A549 (cell line): ENCODE results near the gene DTHD1. TPM values are rescaled to one million over a fixed set of nuclear protein-coding genes. Genes with fewer than 3 reads are reported as not detected.

Experiments
- ATAC-seq, 2 experiments: fragments of 200-7000 bp in 1 of 2; fragments of >200 bp in 1 of 2; cut with Nextera tagmentation in 1 of 2; cut with Tn5 transposase in 1 of 2; 3 replicates each; pipeline versions ENCODE4 v1.8.0 to v1.9.1; 2018 to 2020; ENCODE audit warnings: mild to moderate bottlenecking in 1 of 2, moderate library complexity in 1 of 2
- CTCF ChIA-PET: fragments of 300-600 bp; sonication (Branson Sonifier 250); formaldehyde crosslinking; extraction: SDS; loops from one replicate; lab custom pipeline; 2021; ENCODE audit warnings: antibody characterized with exemption, inconsistent platforms; lab: Yijun Ruan, JAX
- POLR2A ChIA-PET: fragments of 350-600 bp; formaldehyde crosslinking; extraction: SDS; loops from one replicate; lab custom pipeline; 2021; ENCODE audit warnings: antibody characterized with exemption, inconsistent platforms; lab: Yijun Ruan, JAX
- DNase-seq, 2 experiments: peaks; one replicate each; pipeline versions ENCODE4 v3.0.0 to v3.0.0-alpha.2; 2011 to 2016; ENCODE audit warnings: low read depth in 1 of 2, low spot score in 1 of 2
- FAIRE-seq: peaks from 2 replicates; lab custom pipeline; 2011; peaks lifted over from hg19 to GRCh38; lab: Jason Lieb, UNC
- H3K27ac ChIP-seq, 2 experiments: fragments of >200 bp; sonication (Bioruptor Twin); formaldehyde crosslinking; 3 replicates each; pipeline ENCODE4 v1.5.1; 2016 to 2017
- H3K4me1 ChIP-seq: fragments of >200 bp; sonication (Bioruptor Twin); formaldehyde crosslinking; 3 replicates; pipeline ENCODE4 v1.6.1; 2016
- H3K4me2 ChIP-seq: fragments of >200 bp; sonication (Bioruptor Twin); formaldehyde crosslinking; 3 replicates; pipeline ENCODE4 v1.6.1; 2016
- H3K4me3 ChIP-seq: fragments of >200 bp; sonication (Bioruptor Twin); formaldehyde crosslinking; 3 replicates; pipeline ENCODE4 v1.5.1; 2016
- H3K9me3 ChIP-seq: fragments of >200 bp; sonication (Bioruptor Twin); formaldehyde crosslinking; 3 replicates; pipeline ENCODE4 v1.6.1; 2016
- BCL3 ChIP-seq: fragments of >200 bp; sonication (Bioruptor Twin); formaldehyde crosslinking; IDR thresholded peaks from 3 replicates; pipeline ENCODE4 v1.6.1; 2016
- CBX2 ChIP-seq: fragments of 200-600 bp; sonication (generic); IDR thresholded peaks from 2 replicates; pipeline ENCODE4 v1.6.1; 2016; ENCODE audit warnings: low read depth, mild to moderate bottlenecking, borderline replicate concordance
- CEBPB ChIP-seq, 2 experiments: fragments of >200 bp in 1 of 2; sonication (Bioruptor Twin) in 1 of 2; formaldehyde crosslinking in 1 of 2; IDR thresholded peaks; 2 replicates each; pipeline ENCODE4 v1.6.1; 2012 to 2016
- CHD2 ChIP-seq: fragments of 150-350 bp; IDR thresholded peaks from 2 replicates; pipeline ENCODE4 v1.6.1; 2014; ENCODE audit warnings: low read length; ENCODE audit not compliant: partially characterized antibody
- E2F6 ChIP-seq: IDR thresholded peaks from 2 replicates; pipeline ENCODE4 v1.6.1; 2012; ENCODE audit warnings: low read depth, borderline replicate concordance
- ELK1 ChIP-seq: fragments of 150-350 bp; IDR thresholded peaks from 2 replicates; pipeline ENCODE4 v1.6.1; 2014; ENCODE audit warnings: low read depth, mild to moderate bottlenecking, low read length
- EP300 ChIP-seq, 2 experiments: fragments of >200 bp; sonication (Bioruptor Twin); formaldehyde crosslinking; IDR thresholded peaks; 2 replicates in 1 of 2; 3 replicates in 1 of 2; pipeline ENCODE4 v1.6.1; 2016 to 2017
- ESRRA ChIP-seq: fragments of 150-350 bp; IDR thresholded peaks from 2 replicates; pipeline ENCODE4 v1.6.1; 2014; ENCODE audit warnings: mild to moderate bottlenecking, low read length, borderline replicate concordance
- GATA3 ChIP-seq: IDR thresholded peaks from 2 replicates; pipeline ENCODE4 v1.6.1; 2012; ENCODE audit warnings: borderline replicate concordance
- HMGXB4 ChIP-seq: fragments of 250-450 bp; sonication (Bioruptor Pico); IDR thresholded peaks from 2 replicates; pipeline ENCODE4 v1.5.0; 2021; ENCODE audit warnings: mild to moderate bottlenecking, moderate library complexity, borderline replicate concordance
- HOXB5 ChIP-seq: fragments of 250-450 bp; sonication (Bioruptor Pico); IDR thresholded peaks from 2 replicates; pipeline ENCODE4 v1.5.0; 2020; ENCODE audit warnings: mild to moderate bottlenecking, moderate library complexity
- JUN ChIP-seq, 2 experiments: fragments of >200 bp; sonication (Bioruptor Twin); formaldehyde crosslinking; IDR thresholded peaks; 2 replicates in 1 of 2; 3 replicates in 1 of 2; pipeline ENCODE4 v1.6.1; 2016 to 2017
- KDM5A ChIP-seq: fragments of 200-600 bp; sonication (generic); IDR thresholded peaks from 2 replicates; pipeline ENCODE4 v1.6.1; 2016; ENCODE audit warnings: antibody characterized with exemption, mild to moderate bottlenecking
- MAFK ChIP-seq: fragments of 450-650 bp; IDR thresholded peaks from 2 replicates; pipeline ENCODE4 v1.6.1; 2014; ENCODE audit not compliant: partially characterized antibody
- MAX ChIP-seq: IDR thresholded peaks from 2 replicates; pipeline ENCODE4 v1.6.1; 2012
- MAZ ChIP-seq: fragments of 150-350 bp; IDR thresholded peaks from 2 replicates; pipeline ENCODE4 v1.6.1; 2014; ENCODE audit warnings: antibody characterized with exemption, low read depth, low read length, borderline replicate concordance
- MYC ChIP-seq: IDR thresholded peaks from 2 replicates; pipeline ENCODE4 v1.6.1; 2012; ENCODE audit warnings: mild to moderate bottlenecking, inconsistent platforms, low read length, improper control_type of control experiment, borderline replicate concordance
- NPAS2 ChIP-seq: fragments of 250-450 bp; sonication (Bioruptor Pico); IDR thresholded peaks from 2 replicates; pipeline ENCODE4 v1.8.0; 2022; ENCODE audit warnings: mild to moderate bottlenecking, moderate library complexity, borderline replicate concordance
- NR3C1 ChIP-seq: fragments of >200 bp; sonication (Bioruptor Twin); formaldehyde crosslinking; IDR thresholded peaks from 3 replicates; pipeline ENCODE4 v1.6.1; 2017
- POLR2A ChIP-seq: IDR thresholded peaks from 2 replicates; pipeline ENCODE4 v1.6.1; 2012; ENCODE audit warnings: mild to moderate bottlenecking, low read length
- POLR2AphosphoS2 ChIP-seq: conservative IDR thresholded peaks from 2 replicates; pipeline ENCODE4 v1.6.1; 2012; ENCODE audit warnings: low read length, improper control_type of control experiment, inconsistent platforms
- SREBF2 ChIP-seq: fragments of 450-650 bp; IDR thresholded peaks from 2 replicates; pipeline ENCODE4 v1.6.1; 2014; ENCODE audit warnings: mild to moderate bottlenecking, moderate library complexity
- USF2 ChIP-seq: fragments of 450-650 bp; IDR thresholded peaks from 2 replicates; pipeline ENCODE4 v1.6.1; 2014; ENCODE audit warnings: antibody characterized with exemption
- ZC3H11A ChIP-seq: fragments of 450-650 bp; IDR thresholded peaks from 2 replicates; pipeline ENCODE4 v1.6.1; 2014; ENCODE audit warnings: antibody characterized with exemption, mild to moderate bottlenecking
- ZFP36 ChIP-seq: fragments of 450-650 bp; IDR thresholded peaks from 2 replicates; pipeline ENCODE4 v1.6.1; 2014; ENCODE audit warnings: borderline replicate concordance; ENCODE audit not compliant: partially characterized antibody
- WGBS: methylation state at CpG from one replicate; pipeline ENCODE4 v1.1.6; 2017; ENCODE audit errors: missing lambda C conversion rate; 5-methylcytosine and 5-hydroxymethylcytosine counted together
- polyA plus RNA-seq, 4 experiments: library from polyadenylated mRNA; depleted of rRNA in 3 of 4; stranded (reverse); fragments of >200 nt; fragmentation: RNase III in 1 of 4; extraction: RNeasy Plus Mini Kit Qiagen cat#74134 plus additional on column Dnase treatment in 1 of 4; gene quantifications; 2 replicates in 3 of 4; 3 replicates in 1 of 4; pipeline ENCODE4 v1.2.3, GENCODE V29; 2011 to 2017

DTHD1 gene
- polyA plus RNA-seq, 2 of the 4 experiments (the other 2 are of a cell fraction): not detected

GRCh38 chr4:36312511-36312910, 31.1 kb downstream of the DTHD1 start (continued):
- TF ChIP-seq SREBF2: no peak

GRCh38 chr4:36313301-36313700, 31.9 kb downstream of the DTHD1 start:
- no peak overlapping the region for H3K4me3 ChIP-seq
- TF ChIP-seq EP300 (IDR thresholded peaks at IDR 0.05) (no peak), HMGXB4 (CRISPR knock-in tag) (no peak), ESRRA (no peak), SREBF2 (no peak), MAFK (no peak), GATA3 (no peak), NPAS2 (CRISPR knock-in tag) (no peak), CBX2 (no peak), POLR2A (no peak), CHD2 (no peak), ZC3H11A (no peak), POLR2AphosphoS2 (no peak), USF2 (no peak), ELK1 (no peak), MAZ (no peak), HOXB5 (CRISPR knock-in tag) (no peak), E2F6 (no peak), ZFP36 (no peak), CEBPB (IDR thresholded peaks at IDR 0.05) (no peak)
- TF ChIP-seq, all 56 proteins: peak for 0
- ChIA-PET CTCF (interaction anchor here (0.6 kb wide), 1 partner anchor 12 kb away, joined by 3 read pairs; no protein-coding TSS in a partner anchor), POLR2A (no interaction called here)
- Histone ChIP-seq H3K4me2 (no peak overlapping the region), H3K27ac (no peak overlapping the region), H3K9me3 (no peaks in the 10 kb centered on the region), H3K4me1 (no peaks in the 10 kb centered on the region)
- no peak for ATAC-seq
- no peak for DNase-seq
- FAIRE-seq: no peak

- no peaks in the 10 kb centered on the region for H3K9me3 ChIP-seq
- no peak overlapping the region for H3K27ac ChIP-seq
- DNase-seq: no peak
- no peak overlapping the region for H3K4me3 ChIP-seq
- FAIRE-seq: no peak
- H3K4me2 ChIP-seq: no peak overlapping the region
- WGBS: 100% methylated on average over 1 of the region's 1 CpG
- no peaks in the 10 kb centered on the region for H3K4me1 ChIP-seq
- ChIA-PET CTCF (interaction anchor here (0.6 kb wide), 1 partner anchor 11 kb away, joined by 3 read pairs; no protein-coding TSS in a partner anchor), POLR2A (no interaction called here)
- no peak for ATAC-seq
- TF ChIP-seq BCL3 (no peak), USF2 (no peak), JUN (IDR thresholded peaks at IDR 0.05) (no peak), MYC (no peak), ELK1 (no peak), MAX (no peak), HMGXB4 (CRISPR knock-in tag) (no peak), NR3C1 (no peak), SREBF2 (no peak), MAFK (no peak), KDM5A (no peak)
These were observed 32.3 kb downstream of the DTHD1 start for GRCh38 chr4:36313703-36314102.
